NCI-H2171 treated with DMSO at 0.1 percent for 48 hours (cell line): Measurements from ENCODE around the gene LENG8.

Experiments
- DNase-seq: peaks from one replicate; lab custom pipeline; 2025; lab: John Stamatoyannopoulos, UW

The LENG8 gene

DNA sequence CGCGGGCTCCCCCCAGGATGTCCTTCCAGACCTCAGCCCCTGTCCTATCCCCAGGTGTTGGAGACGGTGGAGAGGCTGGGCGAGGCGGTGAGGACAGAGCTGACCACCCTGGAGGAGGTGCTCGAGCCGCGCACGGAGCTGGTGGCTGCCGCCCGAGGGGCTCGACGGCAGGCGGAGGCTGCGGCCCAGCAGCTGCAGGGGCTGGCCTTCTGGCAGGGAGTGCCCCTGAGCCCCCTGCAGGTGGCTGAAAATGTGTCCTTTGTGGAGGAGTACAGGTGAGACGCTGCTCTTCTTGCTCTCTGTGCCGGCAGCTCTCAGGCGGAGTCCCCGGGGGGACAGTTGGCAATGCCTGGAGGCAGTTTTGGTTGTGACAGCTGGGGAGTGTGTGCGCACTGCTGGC, 26.9 kb upstream of the LENG8 start:
- peak; percentile 51 for DNase-seq

DNA sequence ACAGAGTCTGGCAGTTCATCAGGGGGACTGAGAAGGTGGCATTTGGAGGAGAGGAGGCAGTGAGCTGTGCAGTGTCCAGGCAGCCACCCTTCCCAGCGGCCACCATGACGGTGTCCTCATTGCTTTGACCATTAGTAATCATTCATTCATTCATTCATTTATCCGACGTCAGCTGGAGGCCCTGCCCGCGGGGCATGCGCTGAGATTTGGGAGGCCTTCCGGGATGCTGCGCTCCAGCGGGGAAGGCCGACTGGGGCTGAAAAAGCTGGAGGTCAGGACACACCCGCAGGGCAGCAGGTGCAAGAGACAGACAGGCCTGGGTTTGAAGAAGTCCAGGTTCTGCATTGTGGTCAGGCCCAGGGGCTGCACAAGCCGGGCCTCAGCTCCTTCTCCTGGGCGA, 24.8 kb upstream of the LENG8 start:
- no peak for DNase-seq

DNA sequence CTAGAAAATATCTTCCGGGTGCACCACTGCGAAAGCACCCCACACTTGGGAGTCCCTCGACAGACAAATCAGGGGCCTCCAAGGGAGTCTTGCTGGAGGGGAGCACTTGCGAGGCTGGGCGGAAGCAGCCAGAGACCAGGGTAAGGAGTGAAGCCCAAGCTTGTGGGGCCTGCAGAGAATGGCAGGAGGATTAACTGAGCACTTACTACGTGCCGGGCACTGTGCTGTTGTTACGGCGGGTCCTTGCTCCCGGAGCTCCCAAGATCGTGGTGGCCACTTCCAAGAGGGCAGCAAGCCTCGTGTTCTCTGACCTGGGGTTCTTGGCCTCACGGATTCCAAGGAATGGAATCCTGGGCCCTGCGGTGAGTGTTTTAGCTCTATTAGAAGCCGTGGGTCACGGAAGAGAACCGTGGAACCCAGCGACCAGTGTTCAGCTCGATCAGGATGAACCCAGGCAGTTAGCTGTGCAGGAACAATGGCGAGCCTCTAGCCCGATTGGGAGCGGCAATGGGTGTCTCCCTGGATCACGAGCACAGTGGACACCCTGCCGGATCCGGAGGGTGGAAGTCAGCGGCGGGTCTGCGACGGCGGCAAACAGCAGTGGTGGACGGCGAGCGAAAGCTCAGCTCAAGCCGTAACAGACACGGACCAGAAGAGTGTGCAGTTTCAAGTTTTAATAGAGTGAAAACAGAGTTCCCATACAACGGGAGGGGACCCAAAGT, 24.2 kb upstream of the LENG8 start:
- DNase-seq = no peak

DNA sequence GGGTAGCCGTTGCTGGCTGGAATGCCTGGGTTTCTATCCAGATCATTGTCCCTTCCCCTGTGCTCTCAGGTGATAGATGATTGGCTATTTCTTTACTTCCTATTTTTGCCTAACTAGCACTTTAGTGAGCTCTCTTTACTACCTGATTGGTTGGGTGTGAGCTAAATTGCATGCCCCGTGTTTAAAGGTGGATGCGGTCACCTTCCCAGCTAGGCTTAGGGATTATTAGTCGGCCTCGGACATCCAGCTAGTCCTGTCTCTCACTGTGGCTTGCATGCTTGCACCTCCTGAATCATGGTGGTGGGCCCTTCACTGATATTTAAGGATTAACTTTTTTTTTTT, 23.6 kb upstream of the LENG8 start:
- DNase-seq = no peak

DNA sequence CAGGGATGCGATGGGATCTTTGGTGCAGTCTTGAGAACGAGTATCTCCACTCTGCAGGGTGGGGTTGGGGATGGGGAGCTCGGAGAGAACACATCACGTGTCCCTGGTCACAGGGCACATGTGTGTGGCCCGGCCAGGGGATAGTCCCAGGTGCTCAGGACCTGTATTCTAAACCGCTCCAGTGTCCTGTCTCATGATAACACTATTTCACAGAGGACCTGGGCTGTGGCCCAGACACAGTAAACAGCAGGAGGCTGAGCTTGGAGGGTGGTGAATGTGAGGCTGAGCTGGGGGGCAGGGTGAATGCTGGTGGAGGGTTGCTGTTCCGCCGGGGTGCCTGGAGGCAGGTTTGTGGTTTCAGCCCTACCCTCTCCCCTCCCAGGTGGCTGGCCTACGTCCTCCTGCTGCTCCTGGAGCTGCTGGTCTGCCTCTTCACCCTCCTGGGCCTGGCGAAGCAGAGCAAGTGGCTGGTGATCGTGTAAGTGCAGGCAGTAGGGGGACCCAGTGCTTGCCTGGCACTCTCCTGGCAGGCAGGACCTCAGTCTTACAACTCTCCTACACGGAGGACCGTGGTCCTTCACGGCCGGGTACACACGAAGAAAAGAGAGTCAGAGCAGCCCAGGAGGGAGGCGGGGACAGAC, 22.6 kb upstream of the LENG8 start:
- DNase-seq = no peak

DNA sequence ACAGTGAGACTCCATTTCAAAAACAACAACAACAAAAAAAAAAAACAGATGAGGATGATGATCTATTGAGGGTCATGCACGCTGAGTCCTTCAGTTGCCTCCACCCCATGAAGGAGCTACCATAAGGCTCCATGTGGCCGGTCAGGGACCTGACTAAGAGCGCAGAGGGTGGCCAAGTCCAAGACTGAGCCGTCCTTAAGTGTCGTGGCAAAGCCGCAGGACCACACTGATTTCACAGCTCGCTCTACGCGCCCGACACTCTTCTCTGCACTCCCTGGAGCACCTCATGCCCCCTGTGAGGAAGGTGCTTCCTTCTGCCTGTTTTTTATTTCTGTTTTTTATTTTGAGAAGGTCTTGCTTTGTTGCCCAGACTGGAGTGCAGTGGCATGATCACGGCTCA, 21.4 kb upstream of the LENG8 start:
- no peak for DNase-seq

DNA sequence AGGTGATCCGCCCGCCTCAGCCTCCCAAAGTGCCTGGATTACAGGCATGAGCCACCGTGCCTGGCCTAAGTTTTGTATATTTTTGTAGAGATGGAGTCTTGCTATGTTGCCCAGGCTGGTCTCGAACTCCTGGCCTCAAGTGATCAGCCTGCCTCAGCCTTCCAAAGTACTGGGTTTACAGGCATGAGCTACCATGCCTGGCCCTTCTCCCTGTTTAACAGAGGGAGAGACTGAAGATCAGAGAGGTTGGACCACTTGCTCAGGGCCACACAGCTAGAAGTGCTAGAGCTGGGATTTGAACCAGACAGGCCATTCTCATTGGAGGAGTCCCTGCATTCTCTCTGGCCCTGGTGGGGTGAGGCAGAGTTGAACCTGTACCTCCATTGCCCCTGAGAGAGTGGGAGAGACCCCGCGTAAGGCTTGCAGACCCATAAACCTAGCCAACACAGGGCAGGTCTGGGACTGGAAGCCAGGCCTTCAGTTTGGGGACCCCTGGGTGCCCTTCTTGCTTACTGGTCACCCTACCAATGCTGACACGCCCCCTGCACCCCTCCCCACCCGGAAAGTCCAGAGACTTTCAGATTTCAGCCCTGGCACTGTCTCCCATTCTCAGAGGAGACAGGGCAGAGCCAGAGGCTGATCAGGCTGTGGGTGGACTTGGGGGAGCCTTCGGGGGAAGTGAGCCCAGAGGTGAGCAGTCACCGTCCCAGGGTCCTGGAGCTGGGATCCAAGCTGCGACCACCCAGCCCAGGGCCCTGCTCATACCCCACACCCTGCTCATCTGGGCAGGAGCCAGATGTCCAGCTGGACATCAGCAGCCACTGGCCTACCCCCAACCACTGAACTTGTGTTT, 20.4 kb upstream of the LENG8 start:
- no peak for DNase-seq

DNA sequence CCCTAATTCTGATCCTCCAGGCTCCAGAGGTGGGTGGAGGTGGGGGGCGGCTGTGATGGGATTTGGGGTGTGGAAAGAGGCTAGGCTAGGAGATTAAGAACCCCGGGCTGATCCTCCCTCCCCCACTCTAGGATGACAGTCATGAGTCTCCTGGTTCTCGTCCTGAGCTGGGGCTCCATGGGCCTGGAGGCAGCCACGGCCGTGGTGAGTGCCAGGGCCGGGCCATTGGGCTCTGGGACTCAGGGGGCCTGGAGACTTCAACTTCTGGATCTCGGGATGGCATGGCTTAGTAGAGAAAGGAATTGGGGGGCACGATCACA, 19.9 kb upstream of the LENG8 start:
- no peak for DNase-seq

DNA sequence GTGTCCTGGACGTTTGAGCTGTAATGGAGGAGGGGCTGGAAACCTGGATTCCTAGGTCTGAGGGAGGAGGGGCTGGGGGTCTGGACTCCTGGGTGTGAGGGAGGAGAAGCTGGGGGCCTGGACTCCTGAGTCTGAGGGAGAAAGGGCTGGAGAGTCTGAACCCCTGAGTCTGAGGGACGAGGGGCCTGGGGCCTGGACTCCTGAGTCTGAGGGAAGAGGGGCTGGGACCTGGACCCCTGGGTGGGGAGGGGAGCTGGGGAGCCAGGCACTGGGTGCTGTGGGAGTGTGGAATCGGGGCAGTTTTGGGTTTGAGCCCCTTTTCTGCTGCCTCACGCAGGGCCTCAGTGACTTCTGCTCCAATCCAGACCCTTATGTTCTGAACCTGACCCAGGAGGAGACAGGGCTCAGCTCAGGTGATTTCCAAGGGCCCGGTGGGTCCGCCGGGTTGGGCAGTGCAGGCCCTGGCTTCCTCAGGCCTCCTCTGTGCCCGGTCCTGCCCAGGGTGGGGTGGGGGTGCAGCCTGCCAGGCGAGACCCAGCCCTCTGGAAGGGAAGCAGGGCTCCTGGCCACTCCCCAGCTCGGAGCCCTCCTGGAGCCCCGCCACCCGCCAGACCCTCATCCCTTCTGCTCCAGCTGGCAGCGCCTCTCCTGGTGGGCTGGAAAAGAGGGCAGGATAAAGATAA, 19.3 kb upstream of the LENG8 start:
- DNase-seq = no peak

DNA sequence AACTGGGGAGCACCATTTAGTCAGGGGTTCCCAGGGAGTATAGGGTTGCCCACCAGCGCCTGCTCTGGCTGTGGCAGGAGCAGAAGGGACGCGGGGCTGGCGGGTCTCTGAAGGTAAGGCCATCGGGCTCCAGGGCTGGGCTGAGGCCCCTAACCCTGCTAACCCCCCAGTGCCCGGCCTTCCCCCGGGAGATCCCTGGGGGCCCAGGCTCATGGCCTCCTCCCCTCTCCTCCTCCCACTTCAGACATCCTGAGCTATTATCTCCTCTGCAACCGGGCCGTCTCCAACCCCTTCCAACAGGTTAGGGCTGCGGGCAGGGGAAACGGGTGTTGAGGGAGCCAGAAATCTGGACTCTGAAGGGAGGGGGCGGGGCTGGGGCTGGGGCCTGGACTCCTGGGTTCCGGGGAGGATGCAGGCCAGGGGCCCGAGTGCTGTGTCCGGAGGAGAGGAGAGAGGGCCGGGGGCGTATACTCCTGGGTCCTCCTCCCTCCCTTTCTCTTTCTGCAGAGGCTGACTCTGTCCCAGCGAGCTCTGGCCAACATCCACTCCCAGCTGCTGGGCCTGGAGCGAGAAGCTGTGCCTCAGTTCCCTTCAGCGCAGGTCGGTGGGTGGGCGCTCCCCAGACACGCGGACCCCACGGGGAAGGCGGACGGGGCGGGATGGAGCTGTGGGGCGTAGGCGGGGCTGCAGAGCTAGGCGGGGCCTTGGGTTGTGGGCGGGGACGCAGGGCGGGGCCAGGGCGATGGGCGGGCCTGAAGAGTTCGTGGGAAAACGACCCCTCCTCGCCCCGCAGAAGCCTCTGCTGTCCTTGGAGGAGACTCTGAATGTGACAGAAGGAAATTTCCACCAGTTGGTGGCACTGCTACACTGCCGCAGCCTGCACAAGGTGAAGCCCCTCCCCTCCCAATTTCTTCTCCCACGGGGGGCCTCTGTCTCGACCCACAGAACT, 18.4 kb upstream of the LENG8 start:
- no peak for DNase-seq

DNA sequence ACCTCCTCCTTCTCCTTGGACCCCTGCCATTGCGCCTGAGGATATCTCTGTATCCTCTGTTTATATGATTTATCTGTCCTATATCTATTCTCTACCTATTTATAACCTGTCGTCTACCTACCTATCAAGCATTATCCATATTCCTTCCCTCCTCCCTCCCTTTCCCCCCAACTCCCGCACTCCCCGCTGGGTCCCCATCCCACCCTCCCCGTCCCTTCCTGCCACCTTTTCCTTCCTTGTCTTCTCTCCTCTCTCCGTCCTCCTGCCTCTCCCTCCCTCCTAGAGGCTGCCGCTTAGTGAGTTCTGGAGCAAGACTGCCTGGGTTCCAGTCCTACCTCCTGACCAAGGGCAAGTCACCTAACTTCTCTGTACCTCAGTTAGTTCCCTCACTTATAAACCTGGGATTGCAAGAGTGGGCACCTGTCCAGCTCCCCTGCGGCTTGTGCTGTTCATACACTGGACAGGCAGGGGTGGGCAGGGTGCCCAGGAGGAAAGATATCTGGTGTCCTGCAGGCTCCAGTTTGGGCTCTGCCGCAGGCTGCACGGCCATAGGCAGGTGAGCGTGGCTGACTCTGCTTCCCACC, 17.7 kb upstream of the LENG8 start:
- DNase-seq = no peak

DNA sequence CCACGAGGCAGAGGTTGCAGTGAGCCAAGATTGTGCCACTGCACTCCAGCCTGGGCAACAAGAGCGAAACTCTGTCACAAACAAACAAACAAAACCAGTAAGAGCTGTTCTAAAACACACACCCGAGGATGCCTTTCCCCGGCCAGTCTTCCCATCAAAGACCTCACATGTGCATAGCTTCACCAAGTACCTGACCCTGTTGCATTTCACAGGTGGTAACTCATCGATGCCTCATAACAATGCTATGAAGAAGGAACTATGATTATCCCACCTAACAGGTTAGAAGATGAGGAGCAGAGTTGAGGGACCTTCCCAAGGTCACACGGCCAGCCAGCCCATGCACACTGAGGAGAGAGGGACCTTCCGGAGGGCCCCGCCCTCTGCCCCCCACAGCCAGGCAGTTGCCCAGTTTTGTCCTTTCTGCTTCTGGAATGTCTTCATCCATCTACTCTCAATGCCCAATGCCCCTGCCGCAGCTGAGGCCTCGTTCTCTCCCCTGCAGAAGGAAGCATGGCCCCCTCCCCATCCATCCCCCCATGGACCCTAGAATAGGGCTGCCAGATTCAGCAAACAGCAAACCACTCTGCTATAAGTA, 16.8 kb upstream of the LENG8 start:
- no peak for DNase-seq

DNA sequence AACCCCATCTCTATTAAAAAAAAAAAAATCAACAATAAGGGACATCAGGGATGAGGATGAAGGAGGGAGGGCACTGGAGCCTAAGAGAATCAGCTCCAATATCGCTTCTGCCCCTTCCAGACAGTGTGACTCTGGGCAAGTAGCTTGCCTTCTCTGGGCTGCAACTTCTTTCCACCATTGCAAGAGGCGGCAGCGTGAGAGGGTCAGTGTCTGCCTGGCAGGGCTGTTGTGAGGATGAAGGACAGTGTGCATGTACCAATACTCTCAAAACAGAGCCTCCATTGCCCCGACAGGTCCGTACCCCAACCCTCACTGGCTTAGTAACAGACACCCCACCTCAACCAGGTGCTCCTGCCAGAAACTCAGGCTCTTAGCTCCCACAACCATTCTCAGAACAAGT, 15.3 kb upstream of the LENG8 start:
- DNase-seq = no peak

DNA sequence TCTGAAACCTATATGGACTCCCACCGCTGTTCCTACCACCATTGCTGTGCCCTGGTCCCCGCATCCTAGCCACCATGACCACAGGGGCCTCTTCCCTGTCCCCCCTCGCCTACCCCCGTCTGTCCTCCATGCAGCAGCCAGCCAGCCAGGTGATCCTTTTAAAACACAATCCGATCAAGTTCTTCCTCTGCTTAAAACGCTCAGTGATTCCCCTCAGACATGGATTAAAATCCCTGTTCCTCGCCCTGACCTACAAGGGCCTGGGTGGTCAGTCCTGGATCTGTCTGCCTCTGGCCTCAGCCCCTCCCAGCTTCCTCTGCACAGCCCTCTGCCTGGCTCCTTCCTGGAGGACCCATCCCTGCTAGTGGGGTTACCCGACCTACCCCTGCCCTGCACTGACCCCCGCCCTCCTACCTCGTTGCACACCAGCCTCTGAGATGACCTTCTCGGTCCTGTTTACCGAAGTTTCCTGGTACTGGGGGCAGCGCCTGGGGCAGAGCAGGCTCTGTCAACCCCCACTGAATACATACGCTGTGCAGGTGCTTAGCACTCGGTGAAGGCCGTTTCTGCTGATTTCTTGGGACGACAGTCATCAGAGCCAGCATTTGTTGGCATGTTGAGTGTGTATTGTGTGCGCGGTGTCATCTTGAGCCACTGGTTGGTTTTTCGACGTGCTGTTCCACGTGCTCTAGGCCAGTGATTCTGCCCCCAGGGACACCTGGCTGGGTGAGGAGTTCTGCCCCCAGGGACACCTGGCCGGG, 14.7 kb upstream of the LENG8 start:
- DNase-seq = peak; percentile 51

DNA sequence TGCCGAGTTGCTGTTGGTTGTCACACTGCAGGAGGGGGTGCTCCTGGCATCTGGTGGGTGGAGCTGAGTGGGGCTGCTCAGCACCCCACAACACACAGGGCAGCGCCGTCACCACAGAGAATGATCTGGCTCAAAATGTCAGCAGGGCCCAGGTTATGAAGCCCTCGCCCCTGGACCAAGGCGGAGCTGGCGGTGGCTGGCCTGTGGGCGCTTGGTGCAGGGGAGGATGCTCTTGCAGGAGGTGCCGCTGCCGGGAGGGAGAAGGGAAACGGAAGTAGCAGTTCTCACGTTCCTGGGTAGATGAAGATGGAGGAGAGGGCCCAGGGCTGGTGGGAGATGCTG, 14.2 kb upstream of the LENG8 start:
- DNase-seq = peak; percentile 31

DNA sequence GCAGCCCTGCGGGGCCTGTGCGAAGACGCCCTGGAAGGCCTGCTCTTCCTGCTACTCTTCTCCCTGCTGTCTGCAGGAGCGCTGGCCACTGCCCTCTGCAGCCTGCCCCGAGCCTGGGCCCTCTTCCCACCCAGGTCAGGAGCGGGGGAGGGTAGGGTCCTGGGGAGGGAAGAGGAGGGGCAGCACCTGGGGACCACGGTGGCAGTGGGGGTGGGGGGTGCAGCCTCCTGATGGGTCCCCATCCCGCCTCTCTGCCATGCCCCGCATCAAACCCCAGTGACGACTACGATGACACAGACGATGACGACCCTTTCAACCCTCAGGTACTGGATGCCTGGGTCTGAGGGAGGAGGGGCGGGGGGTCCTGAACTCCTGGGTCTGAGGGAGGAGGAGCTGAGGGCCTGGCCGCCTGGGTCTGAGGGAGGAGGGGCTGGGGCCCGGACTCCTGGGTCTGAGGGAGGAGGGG, 13.4 kb upstream of the LENG8 start:
- DNase-seq = no peak

DNA sequence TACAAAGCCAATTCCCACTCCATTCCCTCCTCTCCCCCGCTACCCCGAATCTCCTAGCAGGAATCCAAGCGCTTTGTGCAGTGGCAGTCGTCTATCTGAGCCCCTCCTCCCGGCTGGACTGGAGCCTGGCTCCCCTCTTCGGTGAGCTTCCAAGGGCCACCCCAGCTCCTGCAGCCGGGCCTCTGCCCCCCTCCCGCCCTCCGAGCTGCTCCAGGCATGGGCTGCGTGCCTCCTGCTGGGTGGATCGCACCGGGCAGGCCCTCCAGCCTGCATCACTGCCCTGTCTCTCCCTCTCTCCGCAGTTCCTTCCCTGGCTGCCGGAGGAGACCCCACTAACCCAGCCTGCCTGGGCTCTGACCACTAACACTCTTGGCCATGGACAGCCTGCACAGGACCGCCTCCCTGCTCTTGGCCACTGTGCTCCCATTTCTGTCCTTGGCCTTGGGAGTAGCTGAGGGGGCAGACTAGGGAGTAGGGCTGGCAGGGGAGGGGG, 12.9 kb upstream of the LENG8 start:
- no peak for DNase-seq

DNA sequence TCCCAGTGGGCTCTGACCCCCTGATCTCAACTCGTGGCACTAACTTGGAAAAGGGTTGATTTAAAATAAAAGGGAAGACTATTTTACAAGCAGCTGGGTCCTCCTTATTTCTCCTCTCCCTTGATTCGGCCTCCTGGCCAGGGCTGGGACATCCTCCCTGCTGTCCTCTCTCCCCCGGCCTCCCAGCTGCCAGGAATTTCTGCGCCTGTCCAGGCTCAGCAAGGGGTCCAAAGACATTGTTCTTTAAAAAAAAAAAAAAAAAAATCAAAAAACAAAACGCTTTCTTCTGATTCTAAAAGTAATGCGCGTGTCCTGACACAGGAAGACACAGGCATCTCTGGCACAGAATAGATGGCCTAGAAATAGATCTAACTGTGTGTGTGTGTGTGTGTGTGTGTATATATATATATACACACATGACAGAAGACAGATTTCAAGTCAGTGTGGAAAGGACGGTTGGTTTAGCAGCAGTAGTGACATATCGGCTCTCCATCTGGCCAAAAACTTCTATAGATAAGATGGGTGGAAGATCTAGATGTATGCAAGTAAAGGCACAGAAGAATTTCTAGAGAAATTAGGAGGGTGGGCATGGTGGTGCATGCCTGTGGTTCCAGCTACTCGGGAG, 12.3 kb upstream of the LENG8 start:
- DNase-seq = no peak

DNA sequence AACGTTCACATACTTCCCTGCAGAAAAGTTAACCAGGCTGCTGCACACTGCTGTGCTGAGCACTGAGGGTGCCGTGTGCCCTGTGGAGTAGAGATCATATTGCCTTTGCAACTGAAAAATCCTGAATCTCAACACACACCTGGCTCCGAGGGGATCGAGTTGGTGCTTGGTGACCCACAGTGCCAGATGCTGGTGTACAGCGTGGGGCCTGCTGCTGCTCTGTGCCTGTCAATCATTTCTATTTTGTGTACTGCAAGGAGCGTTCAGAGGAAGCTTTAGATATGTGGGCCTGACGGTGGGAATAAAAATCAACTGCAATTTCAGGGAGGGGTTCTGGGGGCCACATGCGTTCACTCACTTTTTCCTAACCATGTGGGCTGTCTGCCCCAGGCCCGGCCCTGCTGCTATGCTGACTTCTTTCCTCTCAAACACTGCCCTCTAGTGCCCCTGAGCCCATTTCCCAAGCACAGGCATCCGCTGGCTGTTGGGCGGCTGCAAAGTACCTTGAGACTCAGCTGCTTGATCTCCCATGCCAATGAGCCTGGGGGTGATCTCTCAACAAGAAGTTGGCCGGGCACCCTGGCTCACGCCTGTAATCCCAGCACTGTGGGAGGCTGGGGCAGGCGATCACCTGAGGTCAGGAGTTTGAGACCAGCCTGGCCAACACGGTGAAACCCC, 9.7 kb upstream of the LENG8 start:
- peak; percentile 42 for DNase-seq
